ENCODE measurements around the gene C3orf22.

The C3orf22 gene

GRCh38 chr3:126501054-126501453, 57.7 kb downstream of the C3orf22 start:
- H3K4me1 Mint-ChIP-seq, result no peaks in the 10 kb centered on the region
- no peak overlapping the region for H3K27ac Mint-ChIP-seq
- H3K27me3 Mint-ChIP-seq, result peaks cover 3% of the 10 kb centered on the region
- H3K9me3 Mint-ChIP-seq, result no peaks in the 10 kb centered on the region
- no peak overlapping the region for H3K4me3 Mint-ChIP-seq
- H3K36me3 Mint-ChIP-seq, result no peaks in the 10 kb centered on the region

- no peaks in the 10 kb centered on the region for H3K27me3 Mint-ChIP-seq
- no peaks in the 10 kb centered on the region for H3K9me3 Mint-ChIP-seq
- H3K4me3 Mint-ChIP-seq, result no peak overlapping the region
- no peak overlapping the region for H3K27ac Mint-ChIP-seq
- H3K4me1 Mint-ChIP-seq, result no peaks in the 10 kb centered on the region
- no peaks in the 10 kb centered on the region for H3K36me3 Mint-ChIP-seq
Observed at GRCh38 chr3:126500016-126500415, 58.7 kb downstream of the C3orf22 start.
